Ovary (tissue), 3 donors: ENCODE measurements around the gene SCYL1.

Experiments
- POLR2A ChIP-seq: fragments of 450-650 bp; IDR thresholded peaks from one replicate; pipeline ENCODE4 v1.6.1; 2017; ENCODE audit warnings: antibody characterized with exemption, mild to moderate bottlenecking, moderate library complexity
- TF ChIP-seq, protein P1 (sequence below), 3 donors: fragments of 450-650 bp in 2 of 3; fragments of 200-600 bp in 1 of 3; IDR thresholded peaks; one replicate each; pipeline versions ENCODE4 v1.5.1 to v1.8.0; 2016 to 2022; ENCODE audit warnings: antibody characterized with exemption in 3 of 3, mild to moderate bottlenecking in 1 of 3
- donor health status: DM: no; HTN: no; CAD: no.

DNA sequence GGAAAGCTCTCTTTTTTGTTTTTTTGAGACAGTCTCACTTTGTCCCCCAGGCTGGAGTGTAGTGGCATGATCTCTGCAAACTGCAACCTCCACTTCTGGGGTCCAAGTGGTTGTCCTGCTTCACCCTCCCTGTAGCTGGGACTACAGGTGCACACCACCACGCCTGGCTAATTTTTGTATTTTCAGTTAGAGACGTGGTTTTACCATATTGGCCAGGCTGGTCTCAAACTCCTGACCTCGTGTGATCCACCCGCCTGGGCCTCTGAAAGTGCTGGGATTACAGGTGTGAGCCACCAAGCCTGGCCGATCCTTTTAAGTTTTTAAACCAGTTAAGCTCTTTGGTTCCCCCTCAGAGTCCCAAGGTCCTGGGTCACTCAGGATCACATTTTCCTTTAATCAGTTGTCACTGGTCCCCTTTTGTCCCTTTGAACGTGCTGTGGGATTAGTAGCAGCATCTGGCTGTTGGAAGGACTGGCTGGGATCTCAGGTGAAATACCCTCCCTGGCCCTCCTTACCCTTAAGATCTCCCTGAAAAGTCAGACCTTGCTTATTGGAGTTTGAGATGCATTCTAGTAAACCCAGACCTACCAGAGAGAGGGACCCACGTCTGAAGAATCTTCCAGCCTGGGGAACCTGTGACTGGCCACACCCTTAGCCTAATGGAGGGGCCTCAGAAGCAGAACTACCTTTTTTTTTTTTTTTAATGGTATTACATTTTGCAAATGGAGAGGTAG lies 17.9 kb upstream of the SCYL1 start:
- no peak for TF ChIP-seq POLR2A
- TF ChIP-seq, protein P1, sequence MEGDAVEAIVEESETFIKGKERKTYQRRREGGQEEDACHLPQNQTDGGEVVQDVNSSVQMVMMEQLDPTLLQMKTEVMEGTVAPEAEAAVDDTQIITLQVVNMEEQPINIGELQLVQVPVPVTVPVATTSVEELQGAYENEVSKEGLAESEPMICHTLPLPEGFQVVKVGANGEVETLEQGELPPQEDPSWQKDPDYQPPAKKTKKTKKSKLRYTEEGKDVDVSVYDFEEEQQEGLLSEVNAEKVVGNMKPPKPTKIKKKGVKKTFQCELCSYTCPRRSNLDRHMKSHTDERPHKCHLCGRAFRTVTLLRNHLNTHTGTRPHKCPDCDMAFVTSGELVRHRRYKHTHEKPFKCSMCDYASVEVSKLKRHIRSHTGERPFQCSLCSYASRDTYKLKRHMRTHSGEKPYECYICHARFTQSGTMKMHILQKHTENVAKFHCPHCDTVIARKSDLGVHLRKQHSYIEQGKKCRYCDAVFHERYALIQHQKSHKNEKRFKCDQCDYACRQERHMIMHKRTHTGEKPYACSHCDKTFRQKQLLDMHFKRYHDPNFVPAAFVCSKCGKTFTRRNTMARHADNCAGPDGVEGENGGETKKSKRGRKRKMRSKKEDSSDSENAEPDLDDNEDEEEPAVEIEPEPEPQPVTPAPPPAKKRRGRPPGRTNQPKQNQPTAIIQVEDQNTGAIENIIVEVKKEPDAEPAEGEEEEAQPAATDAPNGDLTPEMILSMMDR (IDR thresholded peaks at IDR 0.05), result no peak
